Vagina (tissue), 2 donors: ENCODE data around the gene ABR.

Experiments
- POLR2AphosphoS5 ChIP-seq, 2 donors: sonication (generic); formaldehyde crosslinking; IDR thresholded peaks; one replicate each; pipeline ENCODE4 v1.9.0; 2017; ENCODE audit warnings: antibody characterized with exemption in 2 of 2, mild to moderate bottlenecking in 2 of 2, low read depth in 1 of 2; ENCODE audit not compliant: insufficient read depth in 1 of 2
- TF ChIP-seq, protein P1 (sequence below), 3 experiments: fragments of 450-650 bp in 2 of 3; fragments of 200-600 bp in 1 of 3; sonication (generic) in 1 of 3; IDR thresholded peaks; one replicate each; pipeline ENCODE4 v1.5.1; 2017 to 2019; ENCODE audit warnings: antibody characterized with exemption in 3 of 3, mild to moderate bottlenecking in 2 of 3, moderate library complexity in 2 of 3

- TF ChIP-seq POLR2AphosphoS5 (IDR thresholded peaks at IDR 0.05; ENCODE audit: insufficient read depth in 1 of 2, low read depth in 1 of 2) = no peak
- TF ChIP-seq, protein P1, sequence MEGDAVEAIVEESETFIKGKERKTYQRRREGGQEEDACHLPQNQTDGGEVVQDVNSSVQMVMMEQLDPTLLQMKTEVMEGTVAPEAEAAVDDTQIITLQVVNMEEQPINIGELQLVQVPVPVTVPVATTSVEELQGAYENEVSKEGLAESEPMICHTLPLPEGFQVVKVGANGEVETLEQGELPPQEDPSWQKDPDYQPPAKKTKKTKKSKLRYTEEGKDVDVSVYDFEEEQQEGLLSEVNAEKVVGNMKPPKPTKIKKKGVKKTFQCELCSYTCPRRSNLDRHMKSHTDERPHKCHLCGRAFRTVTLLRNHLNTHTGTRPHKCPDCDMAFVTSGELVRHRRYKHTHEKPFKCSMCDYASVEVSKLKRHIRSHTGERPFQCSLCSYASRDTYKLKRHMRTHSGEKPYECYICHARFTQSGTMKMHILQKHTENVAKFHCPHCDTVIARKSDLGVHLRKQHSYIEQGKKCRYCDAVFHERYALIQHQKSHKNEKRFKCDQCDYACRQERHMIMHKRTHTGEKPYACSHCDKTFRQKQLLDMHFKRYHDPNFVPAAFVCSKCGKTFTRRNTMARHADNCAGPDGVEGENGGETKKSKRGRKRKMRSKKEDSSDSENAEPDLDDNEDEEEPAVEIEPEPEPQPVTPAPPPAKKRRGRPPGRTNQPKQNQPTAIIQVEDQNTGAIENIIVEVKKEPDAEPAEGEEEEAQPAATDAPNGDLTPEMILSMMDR (IDR thresholded peaks at IDR 0.05) = no peak
Measured at GRCh38 chr17:1082579-1082978, 97.2 kb downstream of the ABR start.
